ENCODE measurements around the gene MYEOV.

- TF ChIP-seq CTCF (IDR thresholded peaks at IDR 0.05) (no peak), EP300 (IDR thresholded peaks at IDR 0.05) (no peak)
Observed at GRCh38 chr11:69318093-69318420, 24.1 kb downstream of the MYEOV start.
